ENCODE measurements around the gene ACIN1. TPM values are rescaled to one million over a fixed set of nuclear protein-coding genes. Genes with fewer than 3 reads are reported as not detected.

The ACIN1 gene
- total and polyA plus RNA-seq, 9 of the 15 experiments (the other 6 are each of a cell fraction or from before 2014, with no cell fraction given) = 5.0 to 196 (median 129) TPM

GRCh38 chr14:23067847-23068788, 26.8 kb downstream of the ACIN1 start (continued):
- TF ChIP-seq ZNF133 (CRISPR knock-in tag; IDR thresholded peaks at IDR 0.05) = no peak
- TF ChIP-seq BDP1 (IDR thresholded peaks at IDR 0.05; ENCODE audit: insufficient read depth, insufficient read length) = no peak
- 0 out of 4 replicates have a peak, but pooled peaks of 1 of the 2 experiments have one; percentile 13 for TF ChIP-seq FOXA3 (CRISPR knock-in tag; conservative IDR thresholded peaks at IDR 0.05 in 1 of 2, IDR thresholded peaks at IDR 0.05 in 1 of 2)

GRCh38 chr14:23066855-23067744, 27.8 kb downstream of the ACIN1 start:
- Histone ChIP-seq H3K9me3 (replicated peaks; ENCODE audit: control insufficient read depth, insufficient read depth, low read depth, low read length) (no peaks in the 10 kb centered on the region), H3K4me2 (ENCODE audit: insufficient read depth, low read length) (no peak overlapping the region), H4K20me1 (replicated peaks; ENCODE audit: control insufficient read depth, insufficient read depth, low read length) (peaks cover 14% of the 10 kb centered on the region; the same call in 1 of the 2 replicates), H2AFZ (ENCODE audit: low read depth, low read length) (no peak overlapping the region), H3K9ac (ENCODE audit: insufficient read depth in 1 of 2, low read depth in 2 of 2, low read length in 2 of 2) (no peak overlapping the region), H3K27me3 (ENCODE audit: control insufficient read depth in 2 of 2, insufficient read depth in 2 of 2, low read length in 2 of 2) (no peaks in the 10 kb centered on the region), H3K27ac (ENCODE audit: extremely low read depth, low read depth, low read length) (no peak overlapping the region), H3K4me3 (no peak overlapping the region), H3K4me1 (replicated peaks in 1 of 2; ENCODE audit: control insufficient read depth in 2 of 2, insufficient read depth in 2 of 2, low read length in 2 of 2) (peaks cover 11 to 16% of the 10 kb centered on the region in 2 experiments), H3K79me2 (ENCODE audit: control insufficient read depth, insufficient read depth, low read length) (peaks cover 65% of the 10 kb centered on the region), H3K36me3 (ENCODE audit: control insufficient read depth, insufficient read depth, low read length) (peaks cover 83% of the 10 kb centered on the region), H3K9me1 (ENCODE audit: control insufficient read depth, insufficient read depth, low read length) (peaks cover 5% of the 10 kb centered on the region)
- WGBS (ENCODE audit: insufficient coverage, low coverage, missing lambda C conversion rate) = 93% methylated on average over 20 of the region's 23 CpGs
- DNase-seq (ENCODE audit: extremely low read depth in 1 of 4, low spot score in 3 of 4) (no peak), FAIRE-seq (no peak), ATAC-seq (no peak)
- ChIA-PET CTCF (ENCODE audit: low intra/inter-chr PET ratio) (interaction anchor here (1.9 to 7.2 kb wide), 2 partner anchors 42 to 44 kb away, joined by 6 to 109 read pairs; no protein-coding TSS in a partner anchor), POLR2A (interaction anchor here (0.6 to 2.1 kb wide), 4 partner anchors 8 to 254 kb away, joined by 3 to 23 read pairs (median 6); partner anchors contain the start of gene CDH24)
- BruUV-seq (replicated peaks) = no TSS peak
- intact Hi-C loops (cut with micrococcal nuclease) (no loop called here), in situ Hi-C loops (cut with MboI) (loop anchor here (5.0 kb wide), 1 partner anchor 40 kb away; no protein-coding TSS in a partner anchor)
- no peak for TF ChIP-seq ZNF780A (CRISPR knock-in tag; IDR thresholded peaks at IDR 0.05)
- no peak for TF ChIP-seq ETS2 (tag; IDR thresholded peaks at IDR 0.05; ENCODE audit: borderline replicate concordance, poor library complexity, severe bottlenecking)
- TF ChIP-seq ZFX (CRISPR knock-in tag; IDR thresholded peaks at IDR 0.05) = no peak
- TF ChIP-seq RERE (CRISPR knock-in tag; IDR thresholded peaks at IDR 0.05; ENCODE audit: borderline replicate concordance) = no peak
- no peak for TF ChIP-seq ZBTB5 (IDR thresholded peaks at IDR 0.05)
- no peak for TF ChIP-seq SOX6 (IDR thresholded peaks at IDR 0.05)

All from K562 (cell line).